HG03039 (cell line): ENCODE data around the gene PRSS33.

Experiments used
- ATAC-seq: cut with Tn5 transposase; IDR thresholded peaks from one replicate; pipeline ENCODE4 v1.9.1; 2021; ENCODE audit warnings: mild to moderate bottlenecking, moderate library complexity; ENCODE audit not compliant: unreplicated experiment

PRSS33 gene

GRCh38 chr16:2803545-2804195 is 16.3 kb upstream of the PRSS33 start:
- ATAC-seq = no peak

DNA sequence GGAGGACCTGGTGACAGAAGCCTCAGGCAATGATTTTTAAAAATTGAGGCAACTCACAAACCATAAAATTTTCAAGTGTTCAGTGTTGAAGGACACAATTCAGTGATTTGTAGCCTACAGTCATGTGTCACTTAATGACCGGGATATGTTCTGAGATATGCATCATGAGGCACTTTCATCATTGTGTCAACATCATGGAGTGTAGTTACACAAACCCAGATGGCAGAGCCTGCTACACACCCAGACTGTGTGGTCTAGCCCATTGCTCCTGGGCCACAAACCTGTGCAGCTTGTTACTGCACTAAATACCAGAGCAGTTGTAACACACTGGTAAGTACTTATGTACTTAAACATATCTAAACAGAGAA is 12.5 kb upstream of the PRSS33 start:
- ATAC-seq = no peak

DNA sequence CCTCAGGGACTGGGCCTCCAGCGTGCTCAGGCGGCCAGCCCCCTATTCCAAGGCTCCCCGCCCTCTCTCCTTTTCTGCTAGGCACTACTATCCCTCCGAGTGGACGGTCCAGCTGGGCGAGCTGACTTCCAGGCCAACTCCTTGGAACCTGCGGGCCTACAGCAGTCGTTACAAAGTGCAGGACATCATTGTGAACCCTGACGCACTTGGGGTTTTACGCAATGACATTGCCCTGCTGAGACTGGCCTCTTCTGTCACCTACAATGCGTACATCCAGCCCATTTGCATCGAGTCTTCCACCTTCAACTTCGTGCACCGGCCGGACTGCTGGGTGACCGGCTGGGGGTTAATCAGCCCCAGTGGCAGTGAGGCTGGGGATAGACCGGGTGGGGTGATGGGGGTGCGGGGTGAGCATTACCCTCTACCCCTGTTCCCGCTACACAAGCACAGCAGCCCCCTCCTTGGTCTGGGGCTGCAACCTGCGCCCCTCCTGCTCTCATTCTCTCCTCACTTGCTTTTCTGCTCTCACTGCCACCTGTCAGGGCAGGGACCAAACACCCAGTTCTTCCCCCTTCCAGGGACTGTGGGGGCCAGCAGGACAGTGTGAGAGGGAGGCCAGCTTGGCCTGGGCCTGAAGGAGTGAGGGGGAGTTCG is 12.0 kb upstream of the PRSS33 start:
- ATAC-seq = no peak

DNA sequence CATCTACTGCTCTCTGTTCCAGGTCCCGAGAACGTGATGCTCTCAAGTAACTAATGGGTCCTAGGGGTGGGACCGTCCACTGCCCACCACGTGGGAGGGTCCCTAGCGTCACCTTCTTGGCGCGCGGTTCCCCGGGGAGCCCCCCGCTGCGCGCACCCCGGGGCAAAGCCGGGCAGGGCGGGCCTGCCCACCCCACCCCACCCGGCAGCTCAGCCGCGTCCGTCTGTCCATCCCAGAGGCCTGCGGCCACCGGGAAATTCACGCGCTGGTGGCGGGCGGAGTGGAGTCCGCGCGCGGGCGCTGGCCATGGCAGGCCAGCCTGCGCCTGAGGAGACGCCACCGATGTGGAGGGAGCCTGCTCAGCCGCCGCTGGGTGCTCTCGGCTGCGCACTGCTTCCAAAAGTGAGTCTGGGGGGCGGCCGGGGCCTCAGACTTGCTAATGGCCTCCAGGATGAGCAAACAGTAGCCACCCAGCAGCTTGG is 11.4 kb upstream of the PRSS33 start:
- ATAC-seq = no peak

DNA sequence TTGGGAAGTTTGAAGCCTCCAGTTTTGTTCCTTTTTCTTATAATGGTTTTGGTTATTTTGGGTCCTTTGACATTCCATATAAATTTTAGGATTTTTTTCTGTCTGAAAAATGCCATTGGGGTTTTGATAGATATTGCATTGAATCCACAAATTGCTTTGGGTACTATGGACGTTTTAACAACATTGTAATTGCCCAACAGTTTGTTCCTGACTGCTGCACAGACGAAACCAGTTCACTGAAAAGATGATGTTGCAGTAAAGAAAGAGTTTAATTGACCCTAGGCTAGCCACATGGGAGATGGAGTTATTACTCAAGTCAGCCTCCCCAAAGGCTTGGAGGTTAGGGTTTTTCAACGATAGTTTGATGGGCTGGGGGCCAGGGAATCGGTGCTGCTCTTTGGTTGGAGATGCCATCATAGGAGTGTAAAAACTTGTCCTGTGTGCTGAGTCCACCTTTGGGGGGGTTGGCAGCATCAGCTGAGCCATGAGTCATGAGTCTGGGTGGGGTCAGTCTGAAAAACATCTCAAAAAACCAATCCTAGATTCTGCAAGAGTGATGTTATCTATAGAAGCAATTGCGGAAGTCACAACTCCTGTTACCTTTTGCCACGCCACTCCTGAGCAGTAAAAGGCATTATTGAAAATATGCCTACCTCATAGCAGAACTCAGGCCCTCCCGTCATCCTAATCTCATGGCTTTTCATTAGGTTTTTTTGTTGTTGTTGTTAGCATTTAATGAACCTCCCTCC is 8.2 kb upstream of the PRSS33 start:
- ATAC-seq = no peak

DNA sequence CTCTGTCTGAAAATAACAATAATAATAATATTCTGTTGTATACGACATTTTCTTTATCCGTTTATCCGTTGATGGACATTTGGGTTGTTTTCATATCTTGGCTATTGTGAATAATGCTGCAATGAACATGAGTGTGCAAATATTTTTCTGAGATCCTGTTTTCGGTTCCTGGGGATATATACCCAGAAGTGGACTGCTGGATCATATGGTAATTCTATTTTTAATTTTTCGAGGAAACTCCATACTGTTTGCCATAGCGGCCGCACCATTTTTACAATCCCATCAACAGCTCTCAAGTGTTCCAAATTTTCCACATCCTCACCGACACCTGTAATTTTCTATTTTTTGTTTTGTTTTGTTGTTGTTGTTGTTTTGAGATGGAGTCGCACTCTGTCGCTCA is 5.6 kb upstream of the PRSS33 start:
- no peak for ATAC-seq

GRCh38 chr16:2791174-2791573 is 3.8 kb upstream of the PRSS33 start:
- no peak for ATAC-seq

DNA sequence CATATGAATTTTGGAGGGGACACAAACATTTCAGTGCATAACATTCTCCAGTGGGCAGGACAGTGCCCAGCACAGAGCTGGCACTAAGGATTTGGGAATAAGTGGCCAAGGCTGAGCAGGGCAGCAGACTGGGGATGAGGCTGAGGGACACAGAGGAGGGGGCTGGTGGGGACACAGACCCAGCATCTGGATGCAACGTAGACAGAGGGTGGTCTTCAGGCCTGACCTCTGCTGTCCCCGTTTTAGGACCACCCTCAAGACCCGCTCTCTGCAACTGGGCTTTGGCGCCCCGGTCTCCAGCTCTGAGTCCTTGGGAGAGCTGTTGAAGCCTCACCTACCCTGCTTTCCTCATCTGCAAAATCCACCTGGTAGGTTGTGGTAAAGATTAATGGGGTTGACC is 3.3 kb upstream of the PRSS33 start:
- no peak for ATAC-seq

DNA sequence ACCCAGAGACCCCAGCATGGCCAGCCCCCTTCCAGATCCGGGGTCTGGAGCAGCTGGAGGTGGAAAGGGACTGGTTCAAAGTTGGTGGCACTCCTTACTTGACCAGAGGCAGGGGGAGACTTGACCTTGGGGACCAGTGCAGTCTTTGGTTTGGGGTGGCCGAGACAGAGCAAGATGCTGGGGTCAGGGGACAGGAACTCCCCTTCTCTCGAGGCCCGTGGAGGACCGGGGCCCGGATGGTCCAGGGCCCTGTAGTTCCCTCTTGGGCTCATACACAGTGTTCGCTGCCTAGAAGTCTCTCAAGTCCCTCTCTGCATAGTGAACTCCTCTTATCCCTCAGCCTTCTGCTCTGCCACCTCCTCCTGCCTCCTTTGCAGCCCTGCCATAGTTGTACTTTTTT is 601 bp upstream of the PRSS33 start:
- no peak for ATAC-seq

DNA sequence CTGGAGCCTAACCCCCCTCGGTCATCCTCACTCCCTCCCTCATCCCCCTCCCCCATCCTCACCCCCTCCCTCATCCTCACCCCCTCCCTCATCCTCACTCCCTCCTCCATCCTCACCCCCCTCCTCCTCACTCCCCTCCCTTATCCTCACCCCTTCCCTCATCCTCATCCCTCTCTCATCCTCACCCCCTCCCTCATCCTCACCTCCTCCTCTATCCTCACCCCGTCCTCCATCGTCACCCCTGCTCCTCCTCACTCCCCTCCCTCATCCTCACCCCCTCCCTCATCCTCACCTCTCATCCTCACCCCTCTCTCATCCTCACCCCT is 571 bp downstream of the PRSS33 start:
- ATAC-seq = no peak

- ATAC-seq = no peak
Observed at GRCh38 chr16:2786061-2786825, 1.1 kb downstream of the PRSS33 start.

GRCh38 chr16:2785101-2785991 is 2.0 kb downstream of the PRSS33 start:
- ATAC-seq = no peak

GRCh38 chr16:2784358-2785100 is 2.8 kb downstream of the PRSS33 start:
- no peak for ATAC-seq

- no peak for ATAC-seq
Observed at GRCh38 chr16:2783581-2784357, 3.6 kb downstream of the PRSS33 start.

DNA sequence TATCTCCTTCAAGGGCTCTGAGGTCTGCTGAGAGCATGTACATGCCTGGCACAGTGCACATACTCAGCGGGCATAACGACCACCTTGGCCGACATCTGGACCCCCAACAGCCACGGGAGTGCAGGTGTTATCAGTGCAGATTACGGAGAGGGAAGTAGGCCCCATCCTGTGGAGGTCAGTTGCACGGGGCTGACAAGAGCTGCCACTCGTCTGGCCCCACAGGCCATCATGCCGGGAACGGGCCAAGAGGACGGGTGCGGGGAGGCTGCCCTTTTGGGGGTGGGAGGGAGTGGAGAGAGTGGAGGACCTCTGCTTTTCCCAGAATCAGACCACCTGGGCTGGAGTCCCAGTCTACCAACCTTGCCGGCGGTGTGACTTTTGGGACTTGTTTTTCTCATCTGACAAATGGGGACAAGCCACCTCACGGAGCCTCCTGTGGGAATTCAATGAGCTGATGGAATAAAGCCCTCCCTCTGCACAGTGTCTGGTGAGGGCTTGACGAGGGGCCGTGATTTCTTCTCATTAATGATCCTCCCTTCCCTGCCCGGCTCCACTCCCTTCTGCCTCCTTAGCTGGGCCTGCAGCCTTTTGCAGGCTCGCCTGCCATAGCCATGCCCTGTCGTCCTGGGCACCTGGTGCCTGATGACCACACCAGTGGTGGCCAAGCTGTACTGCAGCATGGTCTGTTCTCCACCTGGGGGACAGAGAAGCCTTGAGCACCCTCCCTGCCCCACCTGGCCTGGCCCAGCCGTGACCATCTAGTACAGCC is 4.6 kb downstream of the PRSS33 start:
- no peak for ATAC-seq

DNA sequence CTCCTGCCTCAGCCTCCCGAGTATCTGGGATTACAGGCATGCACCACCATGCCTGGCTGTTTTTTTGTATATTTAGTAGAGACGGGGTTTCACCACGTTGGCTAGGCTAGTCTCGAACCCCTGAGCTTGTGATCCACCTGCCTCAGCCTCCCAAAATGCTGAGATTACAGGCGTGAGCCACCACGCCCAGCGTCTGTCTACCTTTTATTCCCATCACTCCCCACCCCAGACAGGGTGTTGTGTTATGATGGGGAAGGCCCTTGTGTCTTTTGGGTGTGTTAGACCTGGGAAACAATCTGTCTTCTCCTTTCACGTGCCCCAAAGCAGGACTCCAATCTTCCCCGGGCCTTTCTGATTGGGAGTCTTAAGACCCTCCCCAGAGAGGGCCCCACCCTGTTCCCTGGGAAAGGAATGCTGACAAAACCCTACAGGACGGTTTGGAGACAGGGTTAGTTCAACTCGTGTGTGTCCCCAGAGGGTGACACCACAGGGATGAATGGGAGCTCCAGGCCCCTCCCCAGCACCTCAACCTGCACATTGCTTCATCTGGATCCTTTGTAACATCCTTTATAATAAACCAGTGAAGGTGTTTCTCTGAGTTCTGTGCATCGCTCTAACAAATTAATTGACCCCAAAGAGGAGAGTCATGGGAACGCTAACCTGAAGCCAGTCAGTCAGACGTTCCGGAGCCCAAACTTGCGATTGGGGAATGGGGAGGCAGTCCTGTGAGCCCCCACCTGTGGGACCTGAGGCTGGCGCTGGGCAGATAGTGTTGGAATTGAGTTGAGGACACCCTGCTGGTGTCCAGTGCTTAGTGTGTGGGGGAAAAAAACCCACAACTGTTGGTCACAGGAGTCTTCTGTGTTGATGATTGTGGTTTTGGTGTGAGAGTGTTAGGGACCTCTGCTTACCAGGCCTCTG is 7.1 kb downstream of the PRSS33 start:
- no peak for ATAC-seq
